ENCODE results near the gene CD70.
"Not testable (repeated sequence)": the region's sequence is repeated elsewhere in the genome, so short reads cannot be mapped to it uniquely, and the experiment has no call there.

The CD70 gene

DNA sequence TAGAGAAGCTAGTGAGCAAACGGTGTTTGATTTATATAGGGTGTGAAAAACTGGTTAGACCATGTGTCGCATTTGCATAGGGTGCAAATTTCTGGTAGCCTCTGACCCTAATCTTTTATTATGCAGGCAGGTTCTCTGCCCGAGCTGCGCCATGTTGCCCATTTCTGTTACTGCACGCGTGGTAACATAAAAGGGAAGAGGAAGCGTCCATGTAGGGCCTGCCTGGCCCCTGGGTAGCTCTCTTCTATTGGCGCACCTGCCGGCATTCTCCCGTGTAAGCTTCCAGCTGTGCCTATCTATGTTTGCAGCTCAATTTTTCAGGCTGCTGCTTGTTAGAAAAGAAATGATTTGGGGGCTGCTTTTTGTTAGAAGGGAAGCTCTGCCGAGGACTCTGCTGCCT lies 14.0 kb upstream of the CD70 start:
- TF ChIP-seq, protein P1, sequence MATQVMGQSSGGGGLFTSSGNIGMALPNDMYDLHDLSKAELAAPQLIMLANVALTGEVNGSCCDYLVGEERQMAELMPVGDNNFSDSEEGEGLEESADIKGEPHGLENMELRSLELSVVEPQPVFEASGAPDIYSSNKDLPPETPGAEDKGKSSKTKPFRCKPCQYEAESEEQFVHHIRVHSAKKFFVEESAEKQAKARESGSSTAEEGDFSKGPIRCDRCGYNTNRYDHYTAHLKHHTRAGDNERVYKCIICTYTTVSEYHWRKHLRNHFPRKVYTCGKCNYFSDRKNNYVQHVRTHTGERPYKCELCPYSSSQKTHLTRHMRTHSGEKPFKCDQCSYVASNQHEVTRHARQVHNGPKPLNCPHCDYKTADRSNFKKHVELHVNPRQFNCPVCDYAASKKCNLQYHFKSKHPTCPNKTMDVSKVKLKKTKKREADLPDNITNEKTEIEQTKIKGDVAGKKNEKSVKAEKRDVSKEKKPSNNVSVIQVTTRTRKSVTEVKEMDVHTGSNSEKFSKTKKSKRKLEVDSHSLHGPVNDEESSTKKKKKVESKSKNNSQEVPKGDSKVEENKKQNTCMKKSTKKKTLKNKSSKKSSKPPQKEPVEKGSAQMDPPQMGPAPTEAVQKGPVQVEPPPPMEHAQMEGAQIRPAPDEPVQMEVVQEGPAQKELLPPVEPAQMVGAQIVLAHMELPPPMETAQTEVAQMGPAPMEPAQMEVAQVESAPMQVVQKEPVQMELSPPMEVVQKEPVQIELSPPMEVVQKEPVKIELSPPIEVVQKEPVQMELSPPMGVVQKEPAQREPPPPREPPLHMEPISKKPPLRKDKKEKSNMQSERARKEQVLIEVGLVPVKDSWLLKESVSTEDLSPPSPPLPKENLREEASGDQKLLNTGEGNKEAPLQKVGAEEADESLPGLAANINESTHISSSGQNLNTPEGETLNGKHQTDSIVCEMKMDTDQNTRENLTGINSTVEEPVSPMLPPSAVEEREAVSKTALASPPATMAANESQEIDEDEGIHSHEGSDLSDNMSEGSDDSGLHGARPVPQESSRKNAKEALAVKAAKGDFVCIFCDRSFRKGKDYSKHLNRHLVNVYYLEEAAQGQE (IDR thresholded peaks at IDR 0.05; ENCODE audit: insufficient replicate concordance, low read depth) = no peak
- no peak for TF ChIP-seq GABPA (IDR thresholded peaks at IDR 0.05; ENCODE audit: low read depth)
- TF ChIP-seq POLR2AphosphoS5 (IDR thresholded peaks at IDR 0.05; ENCODE audit: low read depth) = no peak
- TF ChIP-seq, protein P2, sequence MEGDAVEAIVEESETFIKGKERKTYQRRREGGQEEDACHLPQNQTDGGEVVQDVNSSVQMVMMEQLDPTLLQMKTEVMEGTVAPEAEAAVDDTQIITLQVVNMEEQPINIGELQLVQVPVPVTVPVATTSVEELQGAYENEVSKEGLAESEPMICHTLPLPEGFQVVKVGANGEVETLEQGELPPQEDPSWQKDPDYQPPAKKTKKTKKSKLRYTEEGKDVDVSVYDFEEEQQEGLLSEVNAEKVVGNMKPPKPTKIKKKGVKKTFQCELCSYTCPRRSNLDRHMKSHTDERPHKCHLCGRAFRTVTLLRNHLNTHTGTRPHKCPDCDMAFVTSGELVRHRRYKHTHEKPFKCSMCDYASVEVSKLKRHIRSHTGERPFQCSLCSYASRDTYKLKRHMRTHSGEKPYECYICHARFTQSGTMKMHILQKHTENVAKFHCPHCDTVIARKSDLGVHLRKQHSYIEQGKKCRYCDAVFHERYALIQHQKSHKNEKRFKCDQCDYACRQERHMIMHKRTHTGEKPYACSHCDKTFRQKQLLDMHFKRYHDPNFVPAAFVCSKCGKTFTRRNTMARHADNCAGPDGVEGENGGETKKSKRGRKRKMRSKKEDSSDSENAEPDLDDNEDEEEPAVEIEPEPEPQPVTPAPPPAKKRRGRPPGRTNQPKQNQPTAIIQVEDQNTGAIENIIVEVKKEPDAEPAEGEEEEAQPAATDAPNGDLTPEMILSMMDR (IDR thresholded peaks at IDR 0.05; ENCODE audit: insufficient read depth, low read length) = no peak
- no peak for TF ChIP-seq SPI1 (IDR thresholded peaks at IDR 0.05; ENCODE audit: borderline replicate concordance, low read depth)
- DNase-seq (ENCODE audit: low read depth in 1 of 2, low spot score in 1 of 2) = no peak
- H3K27ac ChIP-seq (replicated peaks) = no peak overlapping the region
- H3K4me3 ChIP-seq (replicated peaks; ENCODE audit: insufficient read depth, low read length) = no peak overlapping the region
- no peaks in the 10 kb centered on the region for H3K27me3 ChIP-seq (ENCODE audit: insufficient read depth, poor library complexity, severe bottlenecking)

DNA sequence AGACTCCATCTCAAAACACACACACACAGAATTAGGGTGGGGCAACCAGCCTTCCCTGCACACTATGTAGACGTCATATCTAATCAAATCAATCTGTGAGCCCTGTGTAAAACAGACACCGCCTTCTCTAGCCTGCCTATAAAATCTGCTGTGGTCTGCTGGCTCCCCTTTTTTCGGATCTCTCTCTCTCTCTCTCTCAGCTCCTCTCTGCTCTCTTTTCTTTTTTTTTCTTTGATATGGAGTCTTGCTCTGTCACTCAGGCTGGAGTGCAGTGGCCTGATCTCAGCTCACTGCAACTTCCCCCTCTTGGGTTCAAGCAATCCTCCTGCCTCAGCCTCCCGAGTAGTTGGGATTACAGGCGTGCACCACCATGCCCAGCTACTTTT lies 11.8 kb upstream of the CD70 start:
- Histone ChIP-seq H3K27ac (replicated peaks) (no peak overlapping the region), H3K4me3 (replicated peaks; ENCODE audit: insufficient read depth, low read length) (no peak overlapping the region), H3K27me3 (ENCODE audit: insufficient read depth, poor library complexity, severe bottlenecking) (no peaks in the 10 kb centered on the region)
- DNase-seq (ENCODE audit: low read depth in 1 of 2, low spot score in 1 of 2) = no peak
- TF ChIP-seq GABPA (IDR thresholded peaks at IDR 0.05; ENCODE audit: low read depth) = no peak
- TF ChIP-seq POLR2AphosphoS5 (IDR thresholded peaks at IDR 0.05; ENCODE audit: low read depth) = no peak
- TF ChIP-seq SPI1 (IDR thresholded peaks at IDR 0.05; ENCODE audit: borderline replicate concordance, low read depth) = no peak
- TF ChIP-seq, protein P2 (IDR thresholded peaks at IDR 0.05; ENCODE audit: insufficient read depth, low read length) = no peak
- TF ChIP-seq, protein P1 (IDR thresholded peaks at IDR 0.05; ENCODE audit: insufficient replicate concordance, low read depth) = no peak

GRCh38 chr19:6601537-6602052 lies 10.6 kb upstream of the CD70 start:
- H3K4me3 ChIP-seq (replicated peaks; ENCODE audit: insufficient read depth, low read length); H3K27ac ChIP-seq (replicated peaks); DNase-seq (ENCODE audit: low read depth in 1 of 2, low spot score in 1 of 2); H3K27me3 ChIP-seq (ENCODE audit: insufficient read depth, poor library complexity, severe bottlenecking): not testable (repeated sequence)

DNA sequence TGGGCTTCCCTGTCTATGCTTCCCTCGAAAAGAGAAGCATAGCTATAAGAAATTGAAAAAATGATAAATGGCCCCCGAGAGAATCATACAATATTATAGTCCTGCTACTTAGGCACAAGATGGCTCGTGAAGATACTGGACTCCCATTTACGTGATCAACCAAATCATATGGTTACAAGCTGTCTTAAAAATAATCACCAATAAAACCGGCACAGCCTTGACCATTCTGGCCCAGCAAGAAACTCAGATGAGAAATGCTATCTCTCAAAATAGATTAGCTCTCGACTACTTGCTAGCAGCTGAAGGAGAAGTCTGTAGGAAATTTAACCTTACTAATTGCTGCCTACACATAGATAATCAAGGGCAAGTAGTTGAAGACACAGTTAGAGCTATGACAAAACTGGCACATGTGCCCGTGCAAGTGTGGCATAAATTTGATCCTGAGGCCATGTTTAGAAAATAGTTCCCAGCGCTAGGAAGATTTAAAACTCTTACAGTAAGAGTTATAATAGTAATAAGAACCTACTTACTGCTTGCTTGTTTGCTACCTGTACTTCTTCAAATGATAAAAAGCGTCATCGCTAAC lies 10.1 kb upstream of the CD70 start:
- not testable (repeated sequence) for H3K4me3 ChIP-seq (replicated peaks; ENCODE audit: insufficient read depth, low read length); H3K27me3 ChIP-seq (ENCODE audit: insufficient read depth, poor library complexity, severe bottlenecking); DNase-seq (ENCODE audit: low read depth in 1 of 2, low spot score in 1 of 2); H3K27ac ChIP-seq (replicated peaks)

DNA sequence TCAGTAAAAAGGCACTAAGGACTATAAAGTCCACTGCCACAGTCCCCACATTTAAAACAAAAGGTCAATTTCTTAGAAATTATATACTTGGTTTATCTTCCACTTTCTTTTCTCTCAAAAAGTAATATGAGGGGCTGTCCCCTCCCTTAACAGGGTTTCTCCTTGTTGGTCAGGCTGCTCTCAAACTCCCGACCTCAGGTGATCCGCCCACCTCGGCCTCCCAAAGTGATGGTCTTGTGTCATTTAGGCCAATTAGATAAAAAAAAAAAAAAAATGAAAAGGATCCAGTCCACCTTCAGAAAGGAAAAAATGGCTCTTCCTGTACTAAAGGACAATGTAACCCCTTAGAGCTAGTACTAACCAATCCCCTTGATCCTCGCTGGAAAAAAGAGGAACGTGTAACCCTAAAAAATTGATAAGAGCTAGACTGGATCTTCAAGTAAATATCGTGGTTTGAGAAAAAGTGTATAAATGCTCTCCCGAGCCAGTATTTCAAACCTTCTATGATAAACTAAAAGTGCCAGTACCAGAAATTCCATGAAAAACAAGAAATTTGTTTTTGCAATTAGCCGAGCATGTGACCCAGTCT lies 9.0 kb upstream of the CD70 start:
- DNase-seq (ENCODE audit: low read depth in 1 of 2, low spot score in 1 of 2) = no peak
- no peak overlapping the region for H3K27ac ChIP-seq (replicated peaks)
- no peak for TF ChIP-seq SPI1 (IDR thresholded peaks at IDR 0.05; ENCODE audit: borderline replicate concordance, low read depth)
- TF ChIP-seq, protein P1 (IDR thresholded peaks at IDR 0.05; ENCODE audit: insufficient replicate concordance, low read depth) = no peak
- TF ChIP-seq POLR2AphosphoS5 (IDR thresholded peaks at IDR 0.05; ENCODE audit: low read depth) = no peak
- TF ChIP-seq, protein P2 (IDR thresholded peaks at IDR 0.05; ENCODE audit: insufficient read depth, low read length) = no peak
- TF ChIP-seq GABPA (IDR thresholded peaks at IDR 0.05; ENCODE audit: low read depth) = no peak
- no peaks in the 10 kb centered on the region for H3K27me3 ChIP-seq (ENCODE audit: insufficient read depth, poor library complexity, severe bottlenecking)
- no peak overlapping the region for H3K4me3 ChIP-seq (replicated peaks; ENCODE audit: insufficient read depth, low read length)
